MM.1S (cell line): Measurements from ENCODE around the gene SIAH1.

Source experiments
- DNase-seq: peaks from one replicate; pipeline ENCODE4 v3.0.0-alpha.2; 2015
- H2AFZ ChIP-seq: fragments of 300-600 bp; sonication (generic); 2 replicates; pipeline ENCODE4 v1.6.0; 2016; ENCODE audit warnings: antibody characterized with exemption, low read length
- H3F3A ChIP-seq: fragments of 300-600 bp; sonication (generic); 2 replicates; pipeline ENCODE4 v1.6.1; 2016; ENCODE audit warnings: mild to moderate bottlenecking, antibody characterized with exemption, low read length, moderate library complexity, mixed read lengths; ENCODE audit not compliant: insufficient read depth
- H3K27ac ChIP-seq: fragments of 300-600 bp; sonication (generic); 2 replicates; pipeline ENCODE4 v1.5.1; 2016; ENCODE audit warnings: mild to moderate bottlenecking, low read length
- H3K27me3 ChIP-seq: fragments of 300-600 bp; sonication (generic); replicated peaks from 2 replicates; pipeline ENCODE4 v1.6.0; 2016; ENCODE audit warnings: low read length; ENCODE audit not compliant: insufficient read depth
- H3K36me3 ChIP-seq: fragments of 300-600 bp; sonication (generic); replicated peaks from 2 replicates; pipeline ENCODE4 v1.6.1; 2016; ENCODE audit warnings: mild to moderate bottlenecking, low read length, mixed read lengths; ENCODE audit not compliant: insufficient read depth
- H3K4me1 ChIP-seq: fragments of 300-600 bp; sonication (generic); 2 replicates; pipeline ENCODE4 v1.6.1; 2016; ENCODE audit warnings: low read length, mixed read lengths
- H3K4me2 ChIP-seq: fragments of 300-600 bp; sonication (generic); 2 replicates; pipeline ENCODE4 v1.6.0; 2016; ENCODE audit warnings: low read depth, low read length
- H3K4me3 ChIP-seq: fragments of 300-600 bp; sonication (generic); 2 replicates; pipeline ENCODE4 v1.5.1; 2016; ENCODE audit warnings: low read length, mixed read lengths
- H3K79me2 ChIP-seq: fragments of 300-600 bp; sonication (generic); 2 replicates; pipeline ENCODE4 v1.6.1; 2016; ENCODE audit warnings: mixed run types, low read length, mixed read lengths
- H3K9ac ChIP-seq: fragments of 300-600 bp; sonication (generic); 2 replicates; pipeline ENCODE4 v1.6.1; 2016; ENCODE audit warnings: low read length, mixed read lengths
- H3K9me2 ChIP-seq: fragments of 300-600 bp; sonication (generic); replicated peaks from 2 replicates; pipeline ENCODE4 v1.6.1; 2016; ENCODE audit warnings: mild to moderate bottlenecking, low read length, mixed read lengths; ENCODE audit not compliant: insufficient read depth
- H3K9me3 ChIP-seq: fragments of 300-600 bp; sonication (generic); replicated peaks from 2 replicates; pipeline ENCODE4 v1.6.1; 2016; ENCODE audit warnings: mild to moderate bottlenecking, low read length, mixed read lengths; ENCODE audit not compliant: insufficient read depth
- H4K20me1 ChIP-seq: fragments of 300-600 bp; sonication (generic); 2 replicates; pipeline ENCODE4 v1.6.1; 2016; ENCODE audit warnings: mild to moderate bottlenecking, low read length, moderate library complexity, mixed read lengths; ENCODE audit not compliant: insufficient read depth
- EZH2 ChIP-seq: fragments of 300-600 bp; sonication (generic); optimal IDR thresholded peaks from 2 replicates; pipeline ENCODE3; 2017; ENCODE audit warnings: low read depth, mild to moderate bottlenecking, antibody characterized with exemption, low read length, mixed read lengths
- EZH2phosphoT487 ChIP-seq: fragments of 300-600 bp; sonication (generic); IDR thresholded peaks from 2 replicates; pipeline ENCODE4 v1.6.1; 2018; ENCODE audit warnings: antibody characterized with exemption, low read length
- TF ChIP-seq, protein P1 (sequence below): fragments of 300-600 bp; sonication (generic); IDR thresholded peaks from 2 replicates; pipeline ENCODE4 v1.5.1; 2016; ENCODE audit warnings: antibody characterized with exemption, low read length, mixed read lengths

The SIAH1 gene

DNA sequence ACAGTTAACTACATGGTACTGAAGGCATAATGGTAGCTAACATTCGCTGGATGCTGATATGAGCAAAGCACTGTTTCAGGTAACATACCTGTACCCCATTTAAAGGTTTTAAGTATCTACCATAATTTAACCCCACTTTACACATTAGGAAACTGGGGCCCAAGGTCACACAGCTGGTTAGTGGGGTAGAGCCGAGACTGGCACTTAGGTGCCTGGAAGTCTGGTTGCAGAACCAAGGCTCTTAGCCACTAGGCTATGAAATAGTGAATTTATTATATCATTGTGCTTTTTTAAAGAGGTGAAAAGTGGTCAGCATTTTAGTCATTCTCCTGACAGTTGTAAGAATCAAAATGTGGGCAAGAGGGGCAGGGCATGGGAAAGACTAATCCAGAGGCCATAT is 25.2 kb downstream of the SIAH1 start:
- no peak for DNase-seq
- Histone ChIP-seq H3K79me2 (peaks cover 83% of the 10 kb centered on the region), H2AFZ (no peak overlapping the region), H3K4me1 (0 out of 2 replicates have a peak, but pooled peaks cover under 1% of the 10 kb centered on the region), H3K36me3 (no peaks in the 10 kb centered on the region), H3K4me2 (no peak overlapping the region), H4K20me1 (peaks cover 2% of the 10 kb centered on the region), H3F3A (0 out of 2 replicates have a peak, but pooled peaks cover 1% of the 10 kb centered on the region), H3K4me3 (no peak overlapping the region), H3K9me2 (no peaks in the 10 kb centered on the region), H3K9me3 (no peaks in the 10 kb centered on the region), H3K9ac (no peak overlapping the region), H3K27ac (no peak overlapping the region), H3K27me3 (no peaks in the 10 kb centered on the region)
- TF ChIP-seq EZH2phosphoT487, result no peak
- TF ChIP-seq, protein P1, sequence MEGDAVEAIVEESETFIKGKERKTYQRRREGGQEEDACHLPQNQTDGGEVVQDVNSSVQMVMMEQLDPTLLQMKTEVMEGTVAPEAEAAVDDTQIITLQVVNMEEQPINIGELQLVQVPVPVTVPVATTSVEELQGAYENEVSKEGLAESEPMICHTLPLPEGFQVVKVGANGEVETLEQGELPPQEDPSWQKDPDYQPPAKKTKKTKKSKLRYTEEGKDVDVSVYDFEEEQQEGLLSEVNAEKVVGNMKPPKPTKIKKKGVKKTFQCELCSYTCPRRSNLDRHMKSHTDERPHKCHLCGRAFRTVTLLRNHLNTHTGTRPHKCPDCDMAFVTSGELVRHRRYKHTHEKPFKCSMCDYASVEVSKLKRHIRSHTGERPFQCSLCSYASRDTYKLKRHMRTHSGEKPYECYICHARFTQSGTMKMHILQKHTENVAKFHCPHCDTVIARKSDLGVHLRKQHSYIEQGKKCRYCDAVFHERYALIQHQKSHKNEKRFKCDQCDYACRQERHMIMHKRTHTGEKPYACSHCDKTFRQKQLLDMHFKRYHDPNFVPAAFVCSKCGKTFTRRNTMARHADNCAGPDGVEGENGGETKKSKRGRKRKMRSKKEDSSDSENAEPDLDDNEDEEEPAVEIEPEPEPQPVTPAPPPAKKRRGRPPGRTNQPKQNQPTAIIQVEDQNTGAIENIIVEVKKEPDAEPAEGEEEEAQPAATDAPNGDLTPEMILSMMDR, result no peak
- TF ChIP-seq EZH2, result no peak

DNA sequence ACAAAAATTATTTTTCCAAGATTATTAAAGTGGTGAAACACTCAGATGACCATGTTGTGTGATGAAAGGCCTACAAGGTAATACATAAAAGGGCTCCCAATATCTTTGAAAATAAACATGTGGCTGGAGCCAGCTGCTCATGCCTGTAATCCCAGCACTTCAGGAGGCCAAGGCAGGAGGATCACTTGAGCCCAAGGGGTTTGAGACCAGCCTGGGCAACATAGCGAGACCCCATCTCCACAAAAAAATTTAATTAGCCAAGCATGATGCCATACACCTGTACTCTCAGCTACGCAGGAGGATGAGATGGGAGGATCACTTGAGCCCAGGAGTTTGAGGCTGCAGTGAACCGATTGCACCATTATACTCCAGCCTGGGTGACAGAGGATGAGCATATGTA is 26.8 kb downstream of the SIAH1 start:
- TF ChIP-seq EZH2 (no peak), EZH2phosphoT487 (no peak)
- TF ChIP-seq, protein P1, result no peak
- Histone ChIP-seq H3K9ac (no peak overlapping the region), H4K20me1 (no peaks in the 10 kb centered on the region), H2AFZ (no peak overlapping the region), H3F3A (no peaks in the 10 kb centered on the region), H3K36me3 (no peaks in the 10 kb centered on the region), H3K4me1 (no peaks in the 10 kb centered on the region; the same call in 1 of the 2 replicates), H3K4me3 (no peak overlapping the region), H3K27me3 (no peaks in the 10 kb centered on the region), H3K27ac (no peak overlapping the region), H3K79me2 (peaks cover 68% of the 10 kb centered on the region), H3K4me2 (no peak overlapping the region), H3K9me2 (no peaks in the 10 kb centered on the region), H3K9me3 (no peaks in the 10 kb centered on the region)
- DNase-seq, result no peak

DNA sequence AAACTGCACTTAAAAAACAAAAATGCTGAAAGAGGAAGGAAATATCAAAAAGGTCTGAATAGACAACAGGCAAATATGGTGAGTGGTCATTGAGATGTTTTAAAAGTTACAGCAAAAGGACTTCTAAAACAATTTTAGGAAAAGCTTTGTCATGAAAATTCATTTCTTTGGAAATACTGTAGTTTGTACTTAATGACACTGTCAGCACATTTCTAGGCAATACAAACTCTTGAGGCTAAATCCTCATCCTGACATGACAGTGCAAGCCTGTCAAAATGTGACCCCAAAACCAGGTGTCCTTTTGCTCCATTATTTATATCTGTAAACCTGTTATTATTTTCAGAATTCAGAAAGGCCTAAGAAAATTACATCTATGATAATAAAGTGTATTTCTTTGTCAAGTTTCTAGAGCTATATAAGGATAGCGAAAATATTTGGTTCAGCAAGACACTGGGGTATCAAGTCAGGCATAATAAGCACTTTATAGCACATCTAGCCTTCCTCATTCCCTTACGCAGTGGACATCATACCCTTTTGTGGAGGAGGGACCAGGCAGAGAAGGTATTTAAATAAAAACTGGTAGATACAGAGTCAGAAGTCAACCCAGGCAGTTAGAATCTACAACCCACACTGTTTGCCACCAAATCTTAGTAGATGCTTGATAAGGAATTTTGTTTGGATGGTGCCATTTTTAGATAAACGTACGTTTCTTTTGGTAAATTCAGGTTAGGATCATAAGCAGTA is 28.4 kb downstream of the SIAH1 start:
- Histone ChIP-seq H4K20me1 (no peaks in the 10 kb centered on the region), H3K79me2 (peaks cover 54% of the 10 kb centered on the region), H3K9ac (no peak overlapping the region), H3K9me2 (no peaks in the 10 kb centered on the region), H3K4me2 (no peak overlapping the region), H2AFZ (no peak overlapping the region), H3K27me3 (no peaks in the 10 kb centered on the region), H3K4me3 (no peak overlapping the region), H3K36me3 (no peaks in the 10 kb centered on the region), H3F3A (no peaks in the 10 kb centered on the region), H3K4me1 (no peaks in the 10 kb centered on the region; the same call in 1 of the 2 replicates), H3K27ac (no peak overlapping the region), H3K9me3 (no peaks in the 10 kb centered on the region)
- no peak for DNase-seq
- TF ChIP-seq EZH2phosphoT487 (no peak), EZH2 (no peak)
- TF ChIP-seq, protein P1, result no peak
